Measurements from ENCODE around the gene DNAJB12.

Gene DNAJB12

GRCh38 chr10:72336259-72337038 is 18.3 kb downstream of the DNAJB12 start:
- H3K4me3 ChIP-seq (ENCODE audit: low read length) = no peak overlapping the region
- DNase-seq (ENCODE audit: low read depth) = no peak
- no peak for TF ChIP-seq CTCF (conservative IDR thresholded peaks at IDR 0.05; ENCODE audit: low read length)

GRCh38 chr10:72335394-72336258 is 19.1 kb downstream of the DNAJB12 start:
- no peak for DNase-seq (ENCODE audit: low read depth)
- no peak overlapping the region for H3K4me3 ChIP-seq (ENCODE audit: low read length)
- TF ChIP-seq CTCF (conservative IDR thresholded peaks at IDR 0.05; ENCODE audit: low read length) = no peak

- DNase-seq (ENCODE audit: low read depth) = peak; percentile 31
- no peak for TF ChIP-seq CTCF (conservative IDR thresholded peaks at IDR 0.05; ENCODE audit: low read length)
- H3K4me3 ChIP-seq (ENCODE audit: low read length) = no peak overlapping the region
These were observed 19.8 kb downstream of the DNAJB12 start for GRCh38 chr10:72334825-72335393.

GRCh38 chr10:72334196-72334824 is 20.4 kb downstream of the DNAJB12 start:
- no peak for DNase-seq (ENCODE audit: low read depth)
- H3K4me3 ChIP-seq (ENCODE audit: low read length) = no peak overlapping the region

GRCh38 chr10:72333112-72334015 is 21.4 kb downstream of the DNAJB12 start:
- no peak for TF ChIP-seq CTCF (conservative IDR thresholded peaks at IDR 0.05; ENCODE audit: low read length)
- no peak for DNase-seq (ENCODE audit: low read depth)
- no peak overlapping the region for H3K4me3 ChIP-seq (ENCODE audit: low read length)

More at GRCh38 chr10:72334196-72334824, 20.4 kb downstream of the DNAJB12 start:
- TF ChIP-seq CTCF (conservative IDR thresholded peaks at IDR 0.05; ENCODE audit: low read length) = no peak

Measured in AG10803 (cell line).